GM21360 (cell line): ENCODE measurements around the gene BLOC1S6.

ENCODE experiments used
- ATAC-seq: cut with Tn5 transposase; IDR thresholded peaks from one replicate; pipeline ENCODE4 v1.9.1; 2021; ENCODE audit warnings: mild to moderate bottlenecking, moderate library complexity; ENCODE audit not compliant: unreplicated experiment

BLOC1S6 gene

GRCh38 chr15:45587863-45588170, 638 bp downstream of the BLOC1S6 start:
- no peak for ATAC-seq

- ATAC-seq = no peak
These were observed 1.2 kb downstream of the BLOC1S6 start for GRCh38 chr15:45588219-45588875.

DNA sequence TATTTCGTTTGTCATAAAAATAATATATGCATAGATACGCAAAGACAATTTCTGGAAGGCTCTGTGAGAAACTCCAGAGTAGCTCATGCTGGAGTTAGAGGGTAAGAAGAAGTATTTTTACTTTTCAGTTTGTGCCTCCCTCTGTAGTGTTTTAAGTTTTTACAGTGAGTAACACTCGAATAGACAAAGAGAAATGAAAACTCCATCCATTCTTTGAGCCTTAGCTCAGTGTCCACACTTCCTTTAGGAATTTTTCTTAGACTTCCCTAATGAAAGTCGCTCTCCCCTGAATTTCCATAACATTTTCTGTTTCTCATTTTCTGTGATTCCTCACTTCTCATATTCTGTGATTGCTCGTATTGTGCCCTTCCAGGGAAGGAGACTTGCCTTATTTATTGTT, 2.1 kb downstream of the BLOC1S6 start:
- ATAC-seq = no peak

GRCh38 chr15:45594319-45594718, 7.1 kb downstream of the BLOC1S6 start:
- ATAC-seq = no peak

- no peak for ATAC-seq
These were observed 7.8 kb downstream of the BLOC1S6 start for GRCh38 chr15:45594835-45595530.

GRCh38 chr15:45603881-45604280, 16.7 kb downstream of the BLOC1S6 start:
- no peak for ATAC-seq

GRCh38 chr15:45604326-45604725, 17.1 kb downstream of the BLOC1S6 start:
- ATAC-seq = no peak

DNA sequence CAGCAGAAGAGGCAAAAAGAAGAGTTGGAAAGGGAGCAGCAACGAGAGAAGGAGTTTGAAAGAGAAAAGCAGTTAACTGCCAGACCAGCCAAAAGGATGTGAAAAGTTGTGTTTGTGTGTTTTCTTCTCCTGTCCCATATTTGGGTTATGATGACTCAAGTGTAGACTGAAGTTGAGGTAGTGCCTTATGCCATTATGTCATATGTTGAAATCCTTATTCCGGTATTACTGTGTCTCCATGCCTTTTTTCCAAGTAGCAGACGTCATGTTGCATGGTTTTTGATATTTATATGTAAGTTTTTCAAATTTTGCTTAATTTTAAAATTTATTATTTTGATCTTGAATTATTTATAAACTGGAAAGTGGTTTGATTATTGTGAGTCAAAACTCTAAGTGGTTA, 19.2 kb downstream of the BLOC1S6 start:
- ATAC-seq = no peak

DNA sequence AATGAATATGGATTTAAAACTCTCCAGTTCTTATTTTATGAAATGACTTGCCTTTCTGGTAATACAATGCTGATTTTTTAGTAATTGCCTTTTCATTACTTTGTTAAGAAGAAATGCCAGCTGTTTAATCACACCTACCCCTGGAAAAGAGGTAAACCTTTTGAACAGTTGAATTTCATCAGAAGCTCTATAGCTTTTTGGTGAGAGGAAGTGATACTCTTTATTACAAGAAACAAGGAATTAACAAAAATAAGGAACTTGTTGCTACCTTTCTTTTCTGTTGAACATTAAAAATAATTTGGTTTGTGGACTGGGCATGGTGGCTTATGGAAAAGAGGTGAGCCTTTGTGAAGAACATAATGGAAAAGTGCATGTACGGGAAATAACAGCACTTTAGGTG, 19.7 kb downstream of the BLOC1S6 start:
- ATAC-seq = no peak

DNA sequence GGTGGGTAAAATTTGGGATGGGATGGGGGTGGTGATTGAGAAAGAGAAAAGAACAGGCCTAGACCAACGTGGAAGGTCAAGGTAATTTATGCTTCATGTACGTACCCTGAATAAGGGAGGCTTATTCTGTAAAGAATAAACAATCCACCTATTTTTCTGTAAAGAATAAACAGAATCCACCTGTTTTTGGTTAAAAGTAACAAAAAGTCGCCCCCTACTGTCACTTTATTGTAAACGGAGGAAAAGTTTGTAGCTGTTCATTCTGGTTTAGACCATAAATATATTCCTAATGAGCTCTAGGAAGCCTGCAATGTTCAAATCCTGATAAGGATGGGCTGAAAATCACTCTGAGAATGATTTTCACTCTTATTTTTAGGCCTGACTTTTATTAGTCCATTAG, 24.1 kb downstream of the BLOC1S6 start:
- ATAC-seq = no peak

DNA sequence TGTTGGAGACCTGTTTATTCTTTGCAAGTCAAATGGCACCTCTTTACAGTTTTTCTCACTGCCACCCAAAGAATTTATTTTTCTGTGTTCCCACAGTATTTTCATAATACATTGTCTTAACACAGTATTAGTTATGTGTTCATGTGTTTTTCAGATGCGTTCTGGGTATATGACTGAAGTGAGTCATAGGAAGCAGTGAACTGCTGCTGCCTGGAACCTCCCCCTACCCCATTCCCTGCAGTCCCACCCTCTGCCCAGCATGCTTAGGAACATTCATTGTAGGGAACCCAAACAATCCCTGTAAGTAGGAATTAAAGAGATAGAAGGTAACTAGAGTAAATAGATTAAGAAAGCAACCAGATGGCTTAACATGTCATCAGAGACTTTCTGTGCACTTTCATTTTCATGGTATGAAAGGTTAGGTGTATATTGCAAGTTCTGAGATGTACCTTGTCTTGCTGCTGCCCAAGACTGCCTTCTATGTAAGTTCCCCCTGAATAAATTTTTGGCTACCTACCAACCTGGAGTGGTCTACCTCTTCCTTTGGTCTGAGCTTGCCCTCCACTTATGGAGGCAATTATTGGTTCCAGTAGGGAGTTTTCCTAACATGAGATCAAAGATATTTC, 25.7 kb downstream of the BLOC1S6 start:
- peak; percentile 53 for ATAC-seq

DNA sequence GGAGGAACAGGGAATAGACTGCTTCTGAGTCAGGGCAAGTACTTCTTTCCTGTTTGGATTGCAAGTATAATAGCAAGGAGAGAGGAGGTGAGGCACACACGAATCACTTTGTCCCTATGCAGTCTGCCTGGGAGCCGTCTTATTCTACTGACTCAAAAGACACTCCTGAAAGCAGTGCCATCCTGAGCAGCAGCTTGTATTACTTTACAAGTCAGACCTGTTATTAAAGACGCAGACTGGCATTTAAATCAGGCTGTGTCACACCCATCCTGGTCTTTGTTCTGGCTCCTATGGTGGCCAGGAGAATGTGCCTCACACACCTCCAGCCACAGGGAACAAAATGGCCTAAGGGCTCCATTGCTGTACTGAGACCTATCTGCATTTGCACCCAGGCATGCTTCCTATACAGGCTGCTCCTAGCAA, 29.7 kb downstream of the BLOC1S6 start:
- no peak for ATAC-seq

DNA sequence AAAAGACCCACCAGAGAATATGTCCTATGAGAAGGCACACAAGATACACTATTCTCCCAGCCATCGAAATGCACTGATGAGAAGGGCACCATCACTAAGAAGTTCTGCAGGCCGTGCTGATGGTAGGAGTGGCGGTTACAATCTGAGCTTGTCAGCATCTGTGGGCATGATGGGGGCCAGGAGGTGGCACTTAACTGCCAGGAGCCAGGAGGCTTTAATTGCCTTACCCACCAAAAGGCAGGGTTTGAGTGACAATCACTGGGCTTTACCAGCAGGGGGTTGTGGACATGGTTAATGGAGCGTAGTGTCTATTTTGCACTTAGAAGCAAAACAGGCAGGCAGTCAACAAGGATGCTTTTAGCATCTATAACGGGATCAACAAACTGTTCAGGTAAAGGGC, 31.6 kb downstream of the BLOC1S6 start:
- no peak for ATAC-seq

DNA sequence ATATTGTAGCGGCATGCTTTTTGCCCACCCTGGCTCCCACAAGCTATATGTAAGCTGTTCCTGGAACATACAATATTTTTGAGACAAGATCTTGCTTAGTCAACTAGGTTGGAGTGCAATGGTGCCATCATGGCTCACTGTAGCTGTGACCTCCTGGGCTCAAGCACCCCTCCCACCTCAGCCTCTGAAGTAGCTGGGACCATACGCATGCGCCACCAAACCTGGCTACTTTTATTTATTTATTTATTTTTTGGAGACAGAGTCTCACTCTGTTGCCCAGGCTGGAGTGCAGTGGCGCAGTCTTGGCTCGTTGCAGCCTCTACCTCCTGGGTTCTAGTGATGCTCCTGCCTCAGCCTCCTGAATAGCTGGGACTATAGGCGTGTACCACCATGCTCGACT, 41.0 kb downstream of the BLOC1S6 start:
- ATAC-seq = no peak

DNA sequence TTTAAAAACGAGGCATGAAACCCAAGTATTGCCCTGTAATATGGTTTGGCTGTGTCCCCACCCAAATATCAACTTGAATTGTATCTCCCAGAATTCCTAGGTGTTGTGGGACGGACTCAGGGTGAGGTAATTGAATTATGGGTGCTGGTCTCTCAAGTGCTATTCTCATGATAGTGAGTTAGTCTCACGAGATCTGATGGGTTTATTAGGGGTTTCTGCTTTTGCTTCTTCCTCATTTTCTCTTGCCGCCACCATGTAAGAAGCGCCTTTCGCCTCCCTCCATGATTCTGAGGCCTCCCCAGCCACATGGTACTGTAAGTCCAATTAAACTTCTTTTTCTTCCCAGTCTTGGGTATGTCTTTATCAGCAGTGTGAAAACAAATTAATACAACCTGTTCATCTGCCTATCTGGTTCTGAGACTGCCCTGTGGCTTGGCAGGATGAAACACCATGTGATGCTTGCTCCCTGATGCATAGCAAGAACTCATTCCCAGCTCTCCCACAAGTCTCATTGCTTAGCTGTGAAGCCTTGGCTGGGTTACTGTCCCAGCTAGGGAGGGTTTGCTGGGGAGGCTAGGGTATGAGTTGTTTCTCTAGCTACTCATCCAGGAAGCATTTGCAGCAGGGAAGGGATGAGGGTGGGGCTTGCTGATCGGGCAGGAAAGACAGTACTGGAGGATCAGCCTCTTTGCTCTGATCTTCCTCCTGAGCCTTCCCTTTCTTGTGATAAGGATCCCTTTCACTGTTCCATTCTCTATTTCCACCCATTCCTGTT, 43.9 kb downstream of the BLOC1S6 start:
- ATAC-seq = no peak

GRCh38 chr15:45631776-45632175, 44.6 kb downstream of the BLOC1S6 start:
- ATAC-seq = no peak

DNA sequence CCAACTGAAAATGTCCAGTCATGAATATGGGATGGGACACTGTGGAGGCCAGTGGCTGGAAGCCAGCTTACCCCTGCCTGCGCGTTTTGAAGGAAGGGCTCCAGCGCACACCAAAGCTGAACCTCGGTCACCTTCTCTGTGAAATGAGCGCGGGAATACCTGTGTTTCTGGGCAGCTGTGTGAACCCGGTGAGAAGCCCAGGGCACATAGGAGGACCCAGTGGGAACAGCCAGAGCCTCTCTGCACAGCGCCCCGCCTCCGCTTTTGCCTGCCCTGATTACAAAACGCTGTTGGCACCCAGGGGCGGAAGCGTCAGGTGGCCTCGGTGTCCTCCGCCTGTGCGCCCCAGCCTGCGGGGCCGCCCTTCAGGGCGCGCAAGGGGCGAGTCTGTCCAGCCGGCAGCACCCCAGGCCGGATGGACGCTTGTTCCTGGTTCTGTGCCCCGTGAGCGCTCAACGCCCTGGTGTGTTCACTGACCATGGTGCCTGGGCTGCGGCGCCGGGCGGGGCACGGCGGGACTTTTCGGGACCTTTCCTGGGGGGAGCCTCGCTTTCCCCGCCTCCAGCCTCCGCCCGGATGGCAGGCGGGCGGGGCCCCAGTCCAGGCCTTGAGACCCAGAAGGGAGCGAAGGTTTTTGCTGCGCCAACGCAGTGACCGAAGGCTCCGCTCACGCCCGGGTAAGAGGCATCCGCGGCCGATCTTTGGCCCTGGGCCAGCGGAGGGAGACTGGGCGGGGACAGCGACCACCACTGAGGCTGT, 47.4 kb downstream of the BLOC1S6 start, which contains the start of gene SQOR:
Gene SQOR, plus strand, starts transcription at position 598 of the 759 bp plus-strand sequence. CDS start 23,895 bp downstream, outside the sequence.
- peak; percentile 66 for ATAC-seq

DNA sequence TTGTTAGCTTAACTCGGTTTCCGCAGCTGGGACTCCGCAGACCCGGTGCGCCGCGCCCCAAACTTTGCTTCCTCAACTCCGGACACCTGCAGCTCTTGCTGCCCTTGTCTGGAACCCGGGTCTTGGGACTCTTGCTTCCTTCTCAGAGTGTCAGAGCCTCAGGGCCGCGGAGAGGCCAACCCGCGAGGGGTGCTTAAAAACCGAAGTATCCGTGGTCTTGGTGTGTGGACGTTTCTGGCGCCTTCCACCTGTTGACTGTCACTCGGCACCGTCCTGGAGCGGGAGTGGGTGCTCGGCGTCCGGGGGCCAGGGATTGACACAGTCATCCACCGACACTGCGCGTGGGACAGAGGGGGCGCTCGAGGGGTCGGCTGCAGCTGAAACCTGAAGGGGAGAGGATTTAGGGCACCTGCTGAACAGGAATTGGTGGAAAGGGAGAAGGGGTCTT, 48.0 kb downstream of the BLOC1S6 start:
- ATAC-seq = peak; percentile 43

DNA sequence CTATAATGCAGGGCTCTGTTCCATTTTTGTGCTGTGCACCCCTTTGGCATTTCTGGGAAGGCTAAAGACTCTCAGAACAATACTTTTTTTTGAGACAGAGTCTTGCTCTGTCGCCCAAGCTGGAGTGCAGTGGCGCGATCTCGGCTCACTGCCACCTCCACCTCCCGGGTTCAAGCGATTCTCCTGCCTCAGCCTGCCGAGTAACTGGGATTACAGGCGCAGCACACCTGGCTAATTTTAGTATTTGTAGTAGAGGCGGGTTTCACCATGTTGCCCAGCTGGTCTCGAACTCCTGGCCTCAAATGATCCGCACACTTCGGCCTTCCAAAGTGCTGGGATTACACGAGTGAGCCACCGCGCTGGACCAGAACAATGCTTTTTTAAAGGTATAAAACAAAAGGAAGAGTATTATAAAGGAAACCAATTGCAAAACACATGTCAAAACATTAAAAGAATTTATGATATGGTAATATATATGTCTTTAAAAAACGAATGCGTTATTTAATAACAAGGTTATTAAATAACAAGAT, 48.6 kb downstream of the BLOC1S6 start:
- ATAC-seq = no peak

GRCh38 chr15:45637141-45637540, 50.0 kb downstream of the BLOC1S6 start:
- no peak for ATAC-seq
